ENCODE results near the gene UBAP1L.
"Not testable (repeated sequence)": the region's sequence is repeated elsewhere in the genome, so short reads cannot be mapped to it uniquely, and the experiment has no call there.

Gene UBAP1L

GRCh38 chr15:65051266-65051665, 63.7 kb downstream of the UBAP1L start:
- H3K4me3 Mint-ChIP-seq: no peak overlapping the region
- peaks cover 29% of the 10 kb centered on the region for H3K4me1 Mint-ChIP-seq
- no peaks in the 10 kb centered on the region for H3K27me3 Mint-ChIP-seq (ENCODE audit: low read depth)
- no peak for TF ChIP-seq CTCF (IDR thresholded peaks at IDR 0.05; ENCODE audit: unreplicated experiment in 3 of 3)
- H3K27ac Mint-ChIP-seq: no peak overlapping the region
- H3K36me3 Mint-ChIP-seq (ENCODE audit: low read depth): peaks cover 27% of the 10 kb centered on the region
- no peaks in the 10 kb centered on the region for H3K9me3 Mint-ChIP-seq

DNA sequence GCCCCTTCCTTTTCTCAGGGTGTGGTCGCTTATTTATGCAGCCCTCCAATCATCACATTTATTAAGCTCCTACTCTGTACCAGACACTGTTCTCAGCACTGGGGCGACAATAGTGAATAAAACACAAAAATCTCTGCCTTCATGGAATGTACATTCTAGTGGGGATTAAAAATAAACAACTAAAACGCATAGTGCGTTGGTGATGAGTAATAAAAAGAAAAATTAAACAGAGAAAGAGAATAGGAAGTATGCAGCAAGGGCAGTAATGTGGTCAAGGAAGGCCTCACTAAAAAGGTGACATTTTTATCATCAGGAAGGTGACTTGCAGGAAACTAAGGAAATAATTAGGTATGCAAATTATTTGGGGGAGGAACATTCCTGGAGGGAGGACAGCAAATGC, 64.7 kb downstream of the UBAP1L start:
- H3K4me1 Mint-ChIP-seq: peaks cover 33% of the 10 kb centered on the region
- no peaks in the 10 kb centered on the region for H3K9me3 Mint-ChIP-seq
- H3K4me3 Mint-ChIP-seq: peak overlapping the region in 1 of 3 experiments; percentile 0
- no peak for TF ChIP-seq CTCF (IDR thresholded peaks at IDR 0.05; ENCODE audit: unreplicated experiment in 3 of 3)
- no peaks in the 10 kb centered on the region for H3K27me3 Mint-ChIP-seq (ENCODE audit: low read depth)
- peaks cover 18% of the 10 kb centered on the region for H3K36me3 Mint-ChIP-seq (ENCODE audit: low read depth)
- H3K27ac Mint-ChIP-seq: peak overlapping the region in 1 of 3 experiments; percentile 3

GRCh38 chr15:65049418-65049840, 65.6 kb downstream of the UBAP1L start:
- TF ChIP-seq CTCF (IDR thresholded peaks at IDR 0.05; ENCODE audit: unreplicated experiment in 3 of 3): no peak
- Mint-ChIP-seq H3K36me3 (ENCODE audit: low read depth) (peaks cover 14% of the 10 kb centered on the region), H3K4me3 (peak overlapping the region; percentile 39 to 61 (median 60)), H3K27ac (peak overlapping the region in 2 of 3 experiments; percentile 3 to 33), H3K9me3 (no peaks in the 10 kb centered on the region), H3K4me1 (peaks cover 39% of the 10 kb centered on the region), H3K27me3 (ENCODE audit: low read depth) (no peaks in the 10 kb centered on the region)

- Mint-ChIP-seq H3K4me3 (peak overlapping the region in 1 of 3 experiments; percentile 18), H3K36me3 (ENCODE audit: low read depth) (peaks cover 10% of the 10 kb centered on the region), H3K27me3 (ENCODE audit: low read depth) (no peaks in the 10 kb centered on the region), H3K4me1 (peaks cover 47% of the 10 kb centered on the region), H3K9me3 (no peaks in the 10 kb centered on the region), H3K27ac (peak overlapping the region; percentile 12 to 54 (median 20))
- no peak for TF ChIP-seq CTCF (IDR thresholded peaks at IDR 0.05; ENCODE audit: unreplicated experiment in 3 of 3)
Observed at GRCh38 chr15:65048241-65048640, 66.8 kb downstream of the UBAP1L start.

DNA sequence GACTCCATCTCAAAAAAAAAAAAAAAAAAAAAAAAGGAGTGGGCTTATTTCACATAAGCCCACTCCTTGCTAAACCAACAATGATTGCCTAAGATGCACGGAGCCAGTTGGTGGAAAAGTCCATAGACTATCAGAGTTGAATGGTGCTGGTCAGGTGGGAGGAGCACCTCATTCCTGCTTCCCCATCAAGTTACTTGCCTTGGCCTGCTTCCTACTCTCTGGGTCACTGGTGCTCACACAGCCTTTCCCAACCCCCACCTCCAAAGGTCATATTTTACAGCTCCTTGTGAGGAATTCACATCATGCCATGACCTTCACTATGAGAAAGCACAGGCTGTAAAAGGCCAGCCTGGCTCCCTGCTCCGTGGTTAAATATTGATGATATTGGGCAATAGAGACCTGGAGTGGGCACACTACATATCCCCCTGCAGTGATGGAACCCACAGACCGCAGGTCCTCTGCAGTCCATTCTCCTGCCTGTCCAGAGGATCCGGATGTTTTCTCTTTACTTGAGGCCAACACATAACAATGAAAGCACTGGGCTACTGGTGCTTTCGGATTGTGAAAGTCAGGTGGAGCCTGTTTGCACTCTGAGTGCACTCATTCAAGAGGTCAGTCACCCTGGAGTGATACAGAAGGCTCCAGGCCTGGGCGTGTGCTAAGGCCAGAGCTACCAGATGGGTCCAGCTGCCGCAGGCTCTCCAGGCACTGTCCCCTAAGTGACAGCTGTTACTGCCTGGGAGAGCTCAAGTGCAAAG, 70.1 kb downstream of the UBAP1L start, which contains the start of gene SLC51B:
Gene SLC51B, plus strand, starts transcription at position 664 of the 758 bp plus-strand sequence. CDS start 4,618 bp downstream, outside the sequence.
- H3K36me3 Mint-ChIP-seq (ENCODE audit: low read depth): peaks cover 3% of the 10 kb centered on the region
- no peaks in the 10 kb centered on the region for H3K27me3 Mint-ChIP-seq (ENCODE audit: low read depth)
- no peak for TF ChIP-seq CTCF (IDR thresholded peaks at IDR 0.05; ENCODE audit: unreplicated experiment in 3 of 3)
- H3K9me3 Mint-ChIP-seq: no peaks in the 10 kb centered on the region
- peak within 1 kb of the TSS; percentile 70 to 95 (median 92) for H3K27ac Mint-ChIP-seq
- peaks cover 40% of the 10 kb centered on the region for H3K4me1 Mint-ChIP-seq
- peak within 1 kb of the TSS in 2 of 3 experiments; percentile 34 to 74 for H3K4me3 Mint-ChIP-seq

DNA sequence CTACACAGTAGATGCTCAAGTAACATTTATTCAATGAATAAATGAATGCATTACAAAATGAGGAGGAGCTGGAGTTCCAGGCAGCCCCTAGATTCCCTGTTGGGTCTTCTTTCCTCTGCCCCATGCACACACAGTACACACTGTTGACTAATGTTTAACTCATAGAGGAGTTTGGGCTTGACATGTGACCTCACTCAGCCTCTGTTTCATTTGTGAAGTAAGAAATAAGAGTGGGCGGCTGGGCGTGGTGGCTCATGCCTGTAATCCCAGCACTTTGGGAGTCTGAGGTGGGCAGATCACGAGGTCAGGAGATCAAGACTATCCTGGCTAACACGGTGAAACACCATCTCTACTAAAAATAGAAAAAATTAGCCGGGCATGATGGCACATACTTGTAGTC, 70.8 kb downstream of the UBAP1L start:
- not testable (repeated sequence) for H3K36me3 Mint-ChIP-seq (ENCODE audit: low read depth); H3K9me3 Mint-ChIP-seq; H3K27me3 Mint-ChIP-seq (ENCODE audit: low read depth)
- peak overlapping the region in 1 of 3 experiments; percentile 58 for H3K4me3 Mint-ChIP-seq
- peak overlapping the region; percentile 70 to 95 (median 92) for H3K27ac Mint-ChIP-seq
- H3K4me1 Mint-ChIP-seq: peaks cover 33% of the 10 kb centered on the region
